Measurements from ENCODE around the gene IL19. TPM values are rescaled to one million over a fixed set of nuclear protein-coding genes. Genes with fewer than 3 reads are reported as not detected.

Gene IL19

DNA sequence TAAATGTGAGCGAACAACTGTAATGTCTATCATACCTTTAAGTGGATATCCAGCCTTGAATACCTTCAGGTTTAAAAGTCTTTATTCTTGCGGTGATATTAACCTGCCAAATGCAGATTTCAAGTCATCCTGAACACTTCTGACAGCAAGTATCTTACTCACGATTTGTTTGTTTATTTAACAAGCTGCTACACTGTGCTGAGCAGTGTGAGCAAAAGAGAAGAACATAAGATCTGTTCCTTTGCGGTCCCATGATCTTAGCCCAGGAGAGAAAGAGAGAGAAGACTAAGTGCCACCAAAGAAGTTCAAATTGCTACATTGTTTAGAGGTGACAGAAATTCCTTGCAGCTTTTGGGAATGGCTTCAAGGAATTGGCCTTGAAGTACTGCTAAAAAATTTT, 117.1 kb downstream of the IL19 start:
- 65% methylated on average over 4 of the region's 4 CpGs for WGBS

DNA sequence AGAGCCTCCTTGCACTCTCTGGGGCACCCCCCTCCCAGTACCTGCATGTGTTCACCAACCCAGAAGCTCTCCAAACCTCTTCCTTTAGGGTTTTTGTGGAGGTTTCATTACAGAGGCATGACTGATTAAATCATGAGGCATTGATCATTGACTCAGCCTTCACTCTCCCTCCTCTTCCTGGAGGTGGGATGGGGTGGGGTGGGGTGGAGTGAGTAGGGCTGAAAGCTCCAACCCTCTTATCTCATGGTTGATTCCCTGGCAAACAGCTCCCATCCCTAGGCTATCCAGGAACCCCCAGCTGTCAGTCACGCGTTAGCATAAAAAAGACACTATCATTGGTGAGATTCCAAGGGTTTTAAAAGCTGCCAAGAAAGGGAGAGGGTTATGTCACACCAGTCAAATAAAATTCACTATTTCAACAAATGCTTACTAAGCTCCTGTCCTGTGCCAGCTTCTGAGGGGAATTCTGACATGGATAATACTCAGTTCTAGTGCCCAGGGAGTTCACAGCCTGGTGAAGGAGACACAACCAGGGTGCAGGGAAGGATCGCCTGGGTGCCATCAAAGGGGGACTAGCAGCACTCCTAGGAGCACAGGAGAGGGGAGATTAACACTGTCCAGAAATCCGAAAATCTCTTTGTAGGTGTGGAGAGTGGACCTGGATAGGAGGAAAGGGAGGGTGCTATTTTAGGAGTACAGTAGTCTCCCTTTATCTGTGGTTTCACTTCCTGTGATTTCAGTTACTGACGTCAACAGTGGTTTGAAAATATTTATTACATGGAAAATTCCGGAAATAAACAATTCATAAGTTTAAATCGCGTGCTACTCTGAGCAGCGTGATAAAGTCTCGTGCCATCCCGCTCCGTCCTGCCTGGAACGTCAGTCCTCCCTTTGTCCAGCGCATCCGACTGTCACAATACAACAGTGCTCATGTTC, 119.8 kb downstream of the IL19 start:
- Histone ChIP-seq H3K27me3 (ENCODE audit: control insufficient read depth in 1 of 2, insufficient read depth in 1 of 2, low read length in 2 of 2) (peaks cover 0 to 15% of the 10 kb centered on the region in 2 experiments), H3K27ac (ENCODE audit: low read length, poor library complexity, severe bottlenecking) (no peak overlapping the region), H2BK15ac (ENCODE audit: low read depth, poor library complexity, severe bottlenecking) (no peak overlapping the region), H3K4me3 (ENCODE audit: insufficient read depth in 1 of 2, low read depth in 1 of 2, low read length in 2 of 2) (no peak overlapping the region), H4K91ac (ENCODE audit: low read length) (peak overlapping the region; percentile 77), H3K4me1 (ENCODE audit: control insufficient read depth, insufficient read depth, low read depth, low read length) (no peaks in the 10 kb centered on the region), H2BK5ac (ENCODE audit: low read depth, low read length, poor library complexity, severe bottlenecking) (no peak overlapping the region), H2AK5ac (ENCODE audit: low read length, severe bottlenecking) (no peak overlapping the region), H3K79me1 (replicated peaks; ENCODE audit: low read length, poor library complexity, severe bottlenecking) (no peaks in the 10 kb centered on the region), H2AFZ (ENCODE audit: low read depth, low read length) (no peak overlapping the region), H3K9me3 (ENCODE audit: control insufficient read depth, low read length) (no peaks in the 10 kb centered on the region), H3K14ac (ENCODE audit: low read length in 2 of 2) (no peak overlapping the region), H3K4ac (ENCODE audit: low read depth in 1 of 2, low read length in 2 of 2) (peak overlapping the region in 1 of 2 experiments; percentile 60), H3K36me3 (ENCODE audit: control insufficient read depth in 1 of 2, insufficient read depth in 2 of 2, low read depth in 1 of 2, low read length in 2 of 2) (no peaks in the 10 kb centered on the region), H2BK120ac (ENCODE audit: low read depth, low read length) (peak overlapping the region; percentile 64), H3K18ac (ENCODE audit: low read depth in 1 of 2, low read length in 2 of 2) (peak overlapping the region; percentile 3 to 88), H2BK12ac (ENCODE audit: low read length in 2 of 2) (peak overlapping the region; percentile 75 to 91), H3K23ac (ENCODE audit: low read length in 2 of 2) (no peak overlapping the region), H3K9ac (ENCODE audit: low read length) (peak overlapping the region; percentile 41), H4K8ac (ENCODE audit: low read length) (peak overlapping the region; percentile 41), H3K4me2 (ENCODE audit: low read length, poor library complexity, severe bottlenecking) (no peak overlapping the region)
- peak; percentile 93 for DNase-seq
- 77% methylated on average over 15 of the region's 15 CpGs for WGBS

More for the DNA sequence above, 117.1 kb downstream of the IL19 start:
- no peak overlapping the region for H3K14ac ChIP-seq (ENCODE audit: low read length in 2 of 2)
- no peak overlapping the region for H3K27ac ChIP-seq (ENCODE audit: low read length, poor library complexity, severe bottlenecking)
- no peaks in the 10 kb centered on the region for H3K9me3 ChIP-seq (ENCODE audit: control insufficient read depth, low read length)
- no peak overlapping the region for H3K4ac ChIP-seq (ENCODE audit: low read depth in 1 of 2, low read length in 2 of 2)
- H2BK5ac ChIP-seq (ENCODE audit: low read depth, low read length, poor library complexity, severe bottlenecking): no peak overlapping the region
- no peak overlapping the region for H2AK5ac ChIP-seq (ENCODE audit: low read length, severe bottlenecking)
- no peak overlapping the region for H4K8ac ChIP-seq (ENCODE audit: low read length)
- no peak overlapping the region for H2AFZ ChIP-seq (ENCODE audit: low read depth, low read length)
- no peak overlapping the region for H3K4me2 ChIP-seq (ENCODE audit: low read length, poor library complexity, severe bottlenecking)
- no peak overlapping the region for H2BK120ac ChIP-seq (ENCODE audit: low read depth, low read length)
- no peak overlapping the region for H4K91ac ChIP-seq (ENCODE audit: low read length)
- DNase-seq: peak; percentile 71
- no peak overlapping the region for H2BK15ac ChIP-seq (ENCODE audit: low read depth, poor library complexity, severe bottlenecking)
- H3K79me1 ChIP-seq (replicated peaks; ENCODE audit: low read length, poor library complexity, severe bottlenecking): no peaks in the 10 kb centered on the region
- H3K23ac ChIP-seq (ENCODE audit: low read length in 2 of 2): no peak overlapping the region
- H3K27me3 ChIP-seq (ENCODE audit: control insufficient read depth in 1 of 2, insufficient read depth in 1 of 2, low read length in 2 of 2): peaks cover 0 to 25% of the 10 kb centered on the region in 2 experiments
- H3K4me1 ChIP-seq (ENCODE audit: control insufficient read depth, insufficient read depth, low read depth, low read length): no peaks in the 10 kb centered on the region
- no peak overlapping the region for H3K4me3 ChIP-seq (ENCODE audit: insufficient read depth in 1 of 2, low read depth in 1 of 2, low read length in 2 of 2)
- no peaks in the 10 kb centered on the region for H3K36me3 ChIP-seq (ENCODE audit: control insufficient read depth in 1 of 2, insufficient read depth in 2 of 2, low read depth in 1 of 2, low read length in 2 of 2)
- no peak overlapping the region for H2BK12ac ChIP-seq (ENCODE audit: low read length in 2 of 2)
- H3K9ac ChIP-seq (ENCODE audit: low read length): no peak overlapping the region
- no peak overlapping the region for H3K18ac ChIP-seq (ENCODE audit: low read depth in 1 of 2, low read length in 2 of 2)

DNA sequence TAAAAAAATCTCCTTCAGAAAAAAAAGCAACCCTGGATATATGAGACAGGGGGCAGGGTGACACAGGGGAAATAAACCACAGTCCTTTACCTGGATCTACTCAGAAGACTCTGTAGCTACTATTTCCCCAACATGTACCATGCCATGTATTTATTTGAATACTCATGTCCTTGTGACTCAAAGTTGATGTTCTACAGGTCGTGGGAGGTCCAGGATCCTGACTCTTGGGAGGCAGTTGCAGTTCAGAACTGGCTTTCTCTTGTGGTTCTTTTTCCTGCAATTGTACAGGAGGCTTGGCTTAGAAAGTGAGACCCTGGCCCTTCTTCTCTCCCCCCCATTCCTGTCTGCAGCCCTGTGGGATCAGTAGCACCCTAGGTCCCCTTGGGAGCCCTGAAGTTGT, 120.8 kb downstream of the IL19 start:
- H3K4me2 ChIP-seq (ENCODE audit: low read length, poor library complexity, severe bottlenecking): no peak overlapping the region
- no peak overlapping the region for H3K23ac ChIP-seq (ENCODE audit: low read length in 2 of 2)
- H3K4me3 ChIP-seq (ENCODE audit: insufficient read depth in 1 of 2, low read depth in 1 of 2, low read length in 2 of 2): no peak overlapping the region
- H2AK5ac ChIP-seq (ENCODE audit: low read length, severe bottlenecking): no peak overlapping the region
- no peaks in the 10 kb centered on the region for H3K36me3 ChIP-seq (ENCODE audit: control insufficient read depth in 1 of 2, insufficient read depth in 2 of 2, low read depth in 1 of 2, low read length in 2 of 2)
- peaks cover 0 to 13% of the 10 kb centered on the region in 2 experiments for H3K27me3 ChIP-seq (ENCODE audit: control insufficient read depth in 1 of 2, insufficient read depth in 1 of 2, low read length in 2 of 2)
- no peaks in the 10 kb centered on the region for H3K79me1 ChIP-seq (replicated peaks; ENCODE audit: low read length, poor library complexity, severe bottlenecking)
- no peak overlapping the region for H3K14ac ChIP-seq (ENCODE audit: low read length in 2 of 2)
- no peak for DNase-seq
- 80% methylated on average over 1 of the region's 1 CpG for WGBS
- peak overlapping the region in 1 of 2 experiments; percentile 40 for H2BK12ac ChIP-seq (ENCODE audit: low read length in 2 of 2)
- no peak overlapping the region for H3K27ac ChIP-seq (ENCODE audit: low read length, poor library complexity, severe bottlenecking)
- no peaks in the 10 kb centered on the region for H3K9me3 ChIP-seq (ENCODE audit: control insufficient read depth, low read length)
- H4K8ac ChIP-seq (ENCODE audit: low read length): no peak overlapping the region
- H3K18ac ChIP-seq (ENCODE audit: low read depth in 1 of 2, low read length in 2 of 2): no peak overlapping the region
- no peak overlapping the region for H4K91ac ChIP-seq (ENCODE audit: low read length)
- no peaks in the 10 kb centered on the region for H3K4me1 ChIP-seq (ENCODE audit: control insufficient read depth, insufficient read depth, low read depth, low read length)
- no peak overlapping the region for H2AFZ ChIP-seq (ENCODE audit: low read depth, low read length)
- H2BK5ac ChIP-seq (ENCODE audit: low read depth, low read length, poor library complexity, severe bottlenecking): no peak overlapping the region
- no peak overlapping the region for H3K4ac ChIP-seq (ENCODE audit: low read depth in 1 of 2, low read length in 2 of 2)
- H2BK15ac ChIP-seq (ENCODE audit: low read depth, poor library complexity, severe bottlenecking): peak overlapping the region; percentile 18
- H2BK120ac ChIP-seq (ENCODE audit: low read depth, low read length): no peak overlapping the region
- no peak overlapping the region for H3K9ac ChIP-seq (ENCODE audit: low read length)

Small RNA genes within 50 kb of the gene (small RNA-seq; reads per million reads assigned to genes)
- not detected for gene RF00019 (ENCODE audit: low read depth)
